PC-9 (cell line): Measurements from ENCODE around the gene GPRASP1. TPM values are rescaled to one million over a fixed set of nuclear protein-coding genes. Genes with fewer than 3 reads are reported as not detected.
"Not testable (repeated sequence)": the region's sequence is repeated elsewhere in the genome, so short reads cannot be mapped to it uniquely, and the experiment has no call there.

Experiments used
- BruUV-seq: library from RNA; stranded (reverse); fragments of 400-500 nt; replicated peaks from 2 replicates; lab custom pipeline; 2021; lab: Mats Ljungman, UMichigan
- CTCF ChIA-PET: fragments of 300-600 bp; sonication (Branson Sonifier 250); formaldehyde crosslinking; loops from one replicate; lab custom pipeline; 2022; ENCODE audit warnings: antibody characterized with exemption; lab: Charles Lee
- POLR2A ChIA-PET: fragments of 300-600 bp; sonication (Branson Sonifier 250); formaldehyde crosslinking; loops from one replicate; lab custom pipeline; 2022; ENCODE audit warnings: antibody characterized with exemption; ENCODE audit not compliant: unreplicated experiment; lab: Charles Lee
- DNase-seq, 2 experiments: peaks; one replicate each; pipeline versions ENCODE4 v3.0.0 to v3.0.0-alpha.2; 2015 to 2022; ENCODE audit warnings: mixed read lengths in 1 of 2
- H2AFZ ChIP-seq: fragments of 200-600 bp; sonication (generic); 2 replicates; pipeline ENCODE4 v1.8.1; 2017; ENCODE audit warnings: antibody characterized with exemption
- H3F3A ChIP-seq: fragments of 200-600 bp; sonication (generic); 2 replicates; pipeline ENCODE4 v1.8.1; 2017; ENCODE audit warnings: antibody characterized with exemption, mild to moderate bottlenecking, low read depth; ENCODE audit not compliant: insufficient read depth
- H3K27ac ChIP-seq: fragments of 200-600 bp; sonication (generic); 2 replicates; pipeline ENCODE4 v1.6.1; 2016; ENCODE audit warnings: mixed run types
- H3K27me3 ChIP-seq: fragments of 200-600 bp; sonication (generic); 2 replicates; pipeline ENCODE4 v1.6.1; 2016; ENCODE audit warnings: low read depth, mixed run types; ENCODE audit not compliant: insufficient read depth
- H3K36me3 ChIP-seq: fragments of 200-600 bp; sonication (generic); 2 replicates; pipeline ENCODE4 v1.6.1; 2016; ENCODE audit warnings: low read depth, mixed run types
- H3K4me1 ChIP-seq: fragments of 200-600 bp; sonication (generic); replicated peaks from 2 replicates; pipeline ENCODE4 v1.6.1; 2016; ENCODE audit warnings: mixed run types; ENCODE audit not compliant: insufficient read depth
- H3K4me2 ChIP-seq: fragments of 200-600 bp; sonication (generic); 2 replicates; pipeline ENCODE4 v1.6.1; 2017; ENCODE audit warnings: mixed run types
- H3K4me3 ChIP-seq: fragments of 200-600 bp; sonication (generic); 2 replicates; pipeline ENCODE4 v1.6.1; 2016; ENCODE audit warnings: mixed run types
- H3K79me2 ChIP-seq: fragments of 200-600 bp; sonication (generic); 2 replicates; pipeline ENCODE4 v1.6.1; 2017; ENCODE audit warnings: low read depth, mixed run types
- H3K9me2 ChIP-seq: fragments of 200-600 bp; sonication (generic); 2 replicates; pipeline ENCODE4 v1.8.1; 2017; ENCODE audit warnings: mild to moderate bottlenecking; ENCODE audit not compliant: insufficient read depth
- H3K9me3 ChIP-seq: fragments of 200-600 bp; sonication (generic); 2 replicates; pipeline ENCODE4 v1.8.1; 2016; ENCODE audit warnings: low read depth; ENCODE audit not compliant: insufficient read depth
- H4K20me1 ChIP-seq: fragments of 200-600 bp; sonication (generic); 2 replicates; pipeline ENCODE4 v1.8.1; 2017; ENCODE audit not compliant: insufficient read depth
- CTCF ChIP-seq: fragments of 200-600 bp; sonication (generic); conservative IDR thresholded peaks from 2 replicates; pipeline ENCODE4 v1.6.1; 2017; ENCODE audit warnings: mixed run types, antibody characterized with exemption, mild to moderate bottlenecking, moderate library complexity
- EZH2 ChIP-seq: fragments of 200-600 bp; sonication (generic); IDR thresholded peaks from 2 replicates; pipeline ENCODE4 v1.8.0; 2017; ENCODE audit warnings: antibody characterized with exemption, low read depth
- intact Hi-C: fragments of 100-400 bp; cut with micrococcal nuclease; formaldehyde crosslinking; loops from one replicate; pipeline ENCODE4 v1.10.0; 2022; ENCODE audit not compliant: unreplicated experiment
- total RNA-seq: library from RNA; stranded (reverse); gene quantifications from 2 replicates; pipeline ENCODE4 v1.2.3, GENCODE V29; 2021

The GPRASP1 gene
- total RNA-seq, 1 experiment from 2014 or later: 1.1 TPM

- H4K20me1 ChIP-seq: no peaks in the 10 kb centered on the region
- no peak overlapping the region for H3K4me3 ChIP-seq
- H3K79me2 ChIP-seq: no peaks in the 10 kb centered on the region
- no peak overlapping the region for H3K4me2 ChIP-seq
- H3K9me2 ChIP-seq: no peaks in the 10 kb centered on the region
- H3K27ac ChIP-seq: no peak overlapping the region
- no peaks in the 10 kb centered on the region for H3F3A ChIP-seq
- no peaks in the 10 kb centered on the region for H3K27me3 ChIP-seq
- H3K4me1 ChIP-seq: no peaks in the 10 kb centered on the region
- no peaks in the 10 kb centered on the region for H3K9me3 ChIP-seq
- POLR2A ChIA-PET: no interaction called here
- no peak for TF ChIP-seq EZH2
- no peak for TF ChIP-seq CTCF
- BruUV-seq: no TSS peak
- intact Hi-C loops: no loop called here
- CTCF ChIA-PET: no interaction called here
- H2AFZ ChIP-seq: no peak overlapping the region
- DNase-seq: no peak
- no peaks in the 10 kb centered on the region for H3K36me3 ChIP-seq
Observed at GRCh38 chrX:102654696-102655095, 3.4 kb downstream of the GPRASP1 start.

- Histone ChIP-seq H3K27ac (no peak overlapping the region), H3K36me3 (no peaks in the 10 kb centered on the region), H3K4me3 (no peak overlapping the region), H3K79me2 (no peaks in the 10 kb centered on the region), H3K9me3 (no peaks in the 10 kb centered on the region), H3K4me1 (no peaks in the 10 kb centered on the region), H3K27me3 (no peaks in the 10 kb centered on the region), H3K9me2 (no peaks in the 10 kb centered on the region), H2AFZ (no peak overlapping the region), H3K4me2 (no peak overlapping the region), H3F3A (no peaks in the 10 kb centered on the region), H4K20me1 (no peaks in the 10 kb centered on the region)
- no TSS peak for BruUV-seq
- TF ChIP-seq CTCF (no peak), EZH2 (no peak)
- ChIA-PET POLR2A (no interaction called here), CTCF (no interaction called here)
- DNase-seq: no peak
- intact Hi-C loops: no loop called here
Observed at GRCh38 chrX:102658556-102658955, 7.3 kb downstream of the GPRASP1 start.

- H2AFZ ChIP-seq: peak overlapping the region; percentile 77; the same call in 1 of the 2 replicates
- ChIA-PET CTCF (no interaction called here), POLR2A (interaction anchor here (0.5 to 0.7 kb wide), 2 partner anchors 146 to 308 kb away, joined by 3 to 5 read pairs; no protein-coding TSS in a partner anchor)
- H3K9me3 ChIP-seq: no peaks in the 10 kb centered on the region
- H3F3A ChIP-seq: no peaks in the 10 kb centered on the region
- DNase-seq: peak in 1 of 2 experiments; percentile 73
- intact Hi-C loops: no loop called here
- no peaks in the 10 kb centered on the region for H3K36me3 ChIP-seq
- BruUV-seq: TSS peak; percentile 55
- peak overlapping the region; percentile 48 for H3K4me3 ChIP-seq
- no peak overlapping the region for H3K27ac ChIP-seq
- H3K27me3 ChIP-seq: no peaks in the 10 kb centered on the region
- H3K79me2 ChIP-seq: no peaks in the 10 kb centered on the region
- H4K20me1 ChIP-seq: no peaks in the 10 kb centered on the region
- H3K4me1 ChIP-seq: no peaks in the 10 kb centered on the region
- TF ChIP-seq EZH2 (no peak), CTCF (no peak)
- H3K9me2 ChIP-seq: no peaks in the 10 kb centered on the region
- peak overlapping the region; percentile 74 for H3K4me2 ChIP-seq
Observed at GRCh38 chrX:102659790-102660757, 8.8 kb downstream of the GPRASP1 start.

- H3K9me3 ChIP-seq, H3K4me2 ChIP-seq, H4K20me1 ChIP-seq, H3K4me1 ChIP-seq, H3K27me3 ChIP-seq, DNase-seq, H3F3A ChIP-seq, intact Hi-C loops, BruUV-seq, H2AFZ ChIP-seq, POLR2A ChIA-PET, H3K9me2 ChIP-seq, H3K4me3 ChIP-seq, CTCF ChIA-PET, H3K79me2 ChIP-seq, H3K36me3 ChIP-seq, H3K27ac ChIP-seq: not testable (repeated sequence)
Observed at GRCh38 chrX:102663820-102664219, 12.5 kb downstream of the GPRASP1 start.

DNA sequence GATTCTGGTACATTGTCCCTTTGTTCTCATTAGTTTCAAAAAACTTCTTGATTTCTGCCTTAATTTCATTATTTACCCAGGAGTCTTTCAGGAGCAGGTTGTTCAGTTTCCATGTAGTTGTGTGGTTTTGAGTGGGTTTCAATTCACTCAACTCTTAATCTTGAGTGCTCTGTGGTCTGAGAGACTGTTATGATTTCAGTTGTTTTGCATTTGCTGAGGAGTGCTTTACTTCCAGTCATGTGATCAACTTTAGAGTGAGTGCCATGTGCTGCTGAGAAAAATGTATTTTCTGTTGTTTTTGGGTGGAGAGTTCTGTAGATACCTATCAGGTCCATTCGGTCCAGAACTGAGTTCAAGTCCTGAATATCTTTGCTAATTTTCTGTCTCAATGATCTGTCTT, 15.8 kb downstream of the GPRASP1 start:
- H4K20me1 ChIP-seq, CTCF ChIA-PET: not testable (repeated sequence)

More for the DNA sequence above, 15.8 kb downstream of the GPRASP1 start:
- BruUV-seq, H3K27me3 ChIP-seq, H3K36me3 ChIP-seq, H2AFZ ChIP-seq, H3K9me3 ChIP-seq, H3K79me2 ChIP-seq, POLR2A ChIA-PET, H3K4me2 ChIP-seq, DNase-seq, H3F3A ChIP-seq, H3K27ac ChIP-seq, H3K9me2 ChIP-seq, H3K4me3 ChIP-seq, H3K4me1 ChIP-seq, intact Hi-C loops: not testable (repeated sequence)
